Measurements from ENCODE around the gene ZNF219. TPM values are rescaled to one million over a fixed set of nuclear protein-coding genes. Genes with fewer than 3 reads are reported as not detected.

ZNF219 gene
- 0.29 and 1.1 TPM in 2 replicates for total RNA-seq

GRCh38 chr14:21098076-21098891 lies at the start of gene ZNF219:
TSS of gene ZNF219 (minus strand) at chr14:21098655. CDS start at chr14:21093591, 5,064 bp downstream.

GRCh38 chr14:21100931-21101330 lies 2.5 kb upstream of the ZNF219 start, which contains the start of gene TMEM253:
TSS of gene TMEM253 (plus strand) at chr14:21101066. CDS start at chr14:21101344, 278 bp downstream.

GRCh38 chr14:21070083-21070609 lies 28.3 kb downstream of the ZNF219 start, which contains the start of gene ARHGEF40:
TSS of gene ARHGEF40 (plus strand) at chr14:21070304. CDS start at chr14:21070397, 93 bp downstream.

GRCh38 chr14:21057803-21058675 lies 40.4 kb downstream of the ZNF219 start, which contains the start of gene RNASE8:
TSS of gene RNASE8 (plus strand) at chr14:21057822. CDS start at chr14:21057893, 71 bp downstream.

GRCh38 chr14:21041676-21042433 lies 56.6 kb downstream of the ZNF219 start, which contains the start of gene RNASE7:
TSS of gene RNASE7 (plus strand) at chr14:21042362. CDS start at chr14:21042993, 631 bp downstream.

Other genes with a start within 250 kb of the ZNF219 start
- gene RNASE3, start 207.3 kb downstream of the ZNF219 start, total RNA-seq: not detected in 2 replicates
- not detected in 2 replicates for gene RNASE2, start 143.2 kb downstream of the ZNF219 start, total RNA-seq
- gene METTL17, start 108.7 kb downstream of the ZNF219 start, total RNA-seq: 72.5 and 78.1 TPM in 2 replicates
- 0.18 and 0.58 TPM in 2 replicates for gene SLC39A2, start 99.4 kb downstream of the ZNF219 start, total RNA-seq
- gene NDRG2, start 73.6 kb downstream of the ZNF219 start, total RNA-seq: 0.18 TPM in 1 of 2 replicates, not detected in the other
- not detected in 2 replicates for gene TPPP2, start 68.4 kb downstream of the ZNF219 start, total RNA-seq
- not detected in 2 replicates for gene RNASE13, start 63.8 kb downstream of the ZNF219 start, total RNA-seq
- not detected in 2 replicates for gene RNASE7, start 56.3 kb downstream of the ZNF219 start, total RNA-seq
- gene RNASE8, start 40.8 kb downstream of the ZNF219 start, total RNA-seq: not detected in 2 replicates
- gene ARHGEF40, start 28.4 kb downstream of the ZNF219 start, total RNA-seq: 20.9 and 30.8 TPM in 2 replicates
- not detected in 2 replicates for gene TMEM253, start 2.4 kb upstream of the ZNF219 start, total RNA-seq
- not detected in 2 replicates for gene OR5AU1, start 57.4 kb upstream of the ZNF219 start, total RNA-seq
- 976 and 1,073 TPM in 2 replicates for gene HNRNPC, start 170.8 kb upstream of the ZNF219 start, total RNA-seq
- gene RPGRIP1, start 181.4 kb upstream of the ZNF219 start, total RNA-seq: not detected in 2 replicates